ENCODE measurements around the gene SLMAP.

The SLMAP gene

DNA sequence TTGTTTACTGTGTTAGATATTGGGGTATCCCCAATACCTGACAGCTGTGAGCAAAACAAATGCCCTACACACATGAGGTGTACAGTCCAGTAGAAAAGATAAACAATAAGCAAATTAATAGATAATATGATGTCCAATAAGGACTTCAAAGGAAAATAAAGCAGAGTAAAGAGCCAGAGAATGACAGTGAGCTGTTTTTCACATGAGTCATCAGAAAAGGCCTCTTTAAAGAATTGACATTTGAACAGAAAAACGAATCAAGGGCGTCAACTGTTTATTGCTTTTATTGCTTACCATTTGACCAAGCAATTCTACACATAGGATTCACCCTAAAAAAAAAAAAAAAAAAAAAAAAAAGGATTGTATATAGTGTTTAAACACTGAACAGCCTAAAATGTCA lies 155.5 kb downstream of the SLMAP start:
- no peak overlapping the region for H3K4me3 ChIP-seq (ENCODE audit: control insufficient read depth, low read depth, low read length)
- no peak for DNase-seq (ENCODE audit: low read depth)
- TF ChIP-seq, protein P1, sequence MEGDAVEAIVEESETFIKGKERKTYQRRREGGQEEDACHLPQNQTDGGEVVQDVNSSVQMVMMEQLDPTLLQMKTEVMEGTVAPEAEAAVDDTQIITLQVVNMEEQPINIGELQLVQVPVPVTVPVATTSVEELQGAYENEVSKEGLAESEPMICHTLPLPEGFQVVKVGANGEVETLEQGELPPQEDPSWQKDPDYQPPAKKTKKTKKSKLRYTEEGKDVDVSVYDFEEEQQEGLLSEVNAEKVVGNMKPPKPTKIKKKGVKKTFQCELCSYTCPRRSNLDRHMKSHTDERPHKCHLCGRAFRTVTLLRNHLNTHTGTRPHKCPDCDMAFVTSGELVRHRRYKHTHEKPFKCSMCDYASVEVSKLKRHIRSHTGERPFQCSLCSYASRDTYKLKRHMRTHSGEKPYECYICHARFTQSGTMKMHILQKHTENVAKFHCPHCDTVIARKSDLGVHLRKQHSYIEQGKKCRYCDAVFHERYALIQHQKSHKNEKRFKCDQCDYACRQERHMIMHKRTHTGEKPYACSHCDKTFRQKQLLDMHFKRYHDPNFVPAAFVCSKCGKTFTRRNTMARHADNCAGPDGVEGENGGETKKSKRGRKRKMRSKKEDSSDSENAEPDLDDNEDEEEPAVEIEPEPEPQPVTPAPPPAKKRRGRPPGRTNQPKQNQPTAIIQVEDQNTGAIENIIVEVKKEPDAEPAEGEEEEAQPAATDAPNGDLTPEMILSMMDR (IDR thresholded peaks at IDR 0.05; ENCODE audit: control insufficient read depth, insufficient read depth, low read depth, low read length, missing control alignments): no peak

DNA sequence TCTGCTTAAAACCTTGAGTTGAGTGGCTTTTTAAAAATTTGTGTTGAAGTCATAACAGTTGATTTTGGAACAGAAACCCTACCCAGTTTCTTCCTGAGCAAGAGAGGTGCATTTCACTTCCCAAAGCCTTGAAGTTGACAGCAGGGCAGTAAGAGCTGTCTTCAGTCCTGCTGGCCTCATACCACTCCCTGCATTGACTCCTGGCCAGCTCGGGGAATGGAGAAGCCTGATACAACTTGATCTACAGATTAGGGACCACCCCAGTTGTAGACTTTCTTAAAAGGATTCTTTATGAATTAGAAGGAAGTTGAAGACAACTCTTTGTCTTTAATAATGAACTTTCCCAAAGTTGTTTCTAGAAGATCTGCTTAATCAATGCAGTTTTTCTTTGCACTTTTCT lies 161.5 kb downstream of the SLMAP start:
- no peak overlapping the region for H3K4me3 ChIP-seq (ENCODE audit: control insufficient read depth, low read depth, low read length)
- TF ChIP-seq, protein P1 (IDR thresholded peaks at IDR 0.05; ENCODE audit: control insufficient read depth, insufficient read depth, low read depth, low read length, missing control alignments): no peak
- no peak for DNase-seq (ENCODE audit: low read depth)

DNA sequence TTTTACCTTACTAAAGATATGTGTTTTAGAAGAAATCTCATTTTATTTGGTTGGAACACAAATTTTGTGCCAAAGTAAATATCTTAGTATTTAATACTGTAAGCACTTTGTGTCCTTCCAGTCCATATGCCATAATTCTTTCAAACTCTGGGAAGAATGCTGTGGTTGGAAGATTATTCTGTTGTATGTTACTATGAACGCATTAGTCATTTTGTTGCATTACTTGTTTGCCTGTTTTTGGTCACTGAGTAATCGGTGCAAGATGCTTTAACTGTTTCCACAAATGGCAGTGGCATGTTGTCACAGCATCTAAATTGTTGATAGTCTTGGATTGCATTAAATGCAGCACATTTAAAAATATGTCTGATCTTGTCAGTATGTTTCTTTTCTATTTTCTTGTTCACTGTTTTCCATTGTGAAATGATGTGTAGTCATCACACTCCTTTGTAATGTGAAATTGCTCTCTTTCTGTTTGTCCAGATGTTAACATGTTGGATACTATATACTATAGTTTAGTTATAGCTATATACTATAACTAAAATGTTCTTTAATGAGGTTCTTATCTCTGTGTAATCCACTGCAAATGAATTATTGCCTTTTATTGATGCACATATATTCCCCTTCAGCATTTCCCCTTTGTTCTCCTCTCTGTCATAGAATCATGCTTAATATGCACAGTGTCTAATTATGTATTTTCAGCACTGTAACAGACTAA lies 162.2 kb downstream of the SLMAP start:
- H3K4me3 ChIP-seq (ENCODE audit: control insufficient read depth, low read depth, low read length): no peak overlapping the region
- TF ChIP-seq, protein P1 (IDR thresholded peaks at IDR 0.05; ENCODE audit: control insufficient read depth, insufficient read depth, low read depth, low read length, missing control alignments): no peak
- DNase-seq (ENCODE audit: low read depth): peak; percentile 77

DNA sequence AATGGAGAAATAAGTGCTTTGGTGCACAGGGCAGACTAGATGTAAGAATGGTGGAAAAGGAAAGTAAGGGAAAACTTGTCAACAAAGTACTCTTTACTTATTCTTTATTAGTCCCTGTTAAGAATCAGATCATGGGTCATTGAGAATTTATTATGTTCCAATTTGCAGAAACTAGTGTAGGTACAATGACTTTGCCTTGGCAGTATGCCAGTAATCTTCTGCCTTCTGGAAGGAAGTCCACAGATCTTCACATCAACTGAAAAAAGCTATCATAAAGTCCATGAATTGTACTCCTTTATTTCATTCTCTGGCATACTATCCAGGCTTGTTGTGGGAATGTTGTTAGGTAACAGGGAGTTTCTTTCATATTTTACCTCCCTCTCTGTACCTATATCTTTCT lies 163.9 kb downstream of the SLMAP start:
- TF ChIP-seq, protein P1 (IDR thresholded peaks at IDR 0.05; ENCODE audit: control insufficient read depth, insufficient read depth, low read depth, low read length, missing control alignments): no peak
- no peak for DNase-seq (ENCODE audit: low read depth)
- H3K4me3 ChIP-seq (ENCODE audit: control insufficient read depth, low read depth, low read length): no peak overlapping the region

DNA sequence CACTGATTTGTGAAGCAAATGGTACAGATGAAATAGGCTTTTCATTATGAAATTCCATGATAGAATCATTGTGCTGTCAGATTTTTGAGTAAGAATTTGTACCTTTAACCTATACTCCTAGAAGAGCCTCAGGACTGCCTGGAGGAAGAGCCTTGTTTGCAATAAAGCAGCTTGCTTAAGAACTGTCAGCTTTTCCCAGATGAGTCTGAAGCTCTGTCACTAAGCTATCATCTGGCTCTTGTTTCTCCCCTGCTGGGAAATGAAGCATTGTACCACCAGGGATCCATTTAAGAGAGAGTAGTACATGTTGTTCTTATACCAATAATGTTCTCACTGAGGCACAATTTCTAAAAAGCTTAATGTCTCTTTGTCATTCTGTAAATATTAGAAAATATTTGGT lies 167.0 kb downstream of the SLMAP start:
- DNase-seq (ENCODE audit: low read depth): no peak
- TF ChIP-seq, protein P1 (IDR thresholded peaks at IDR 0.05; ENCODE audit: control insufficient read depth, insufficient read depth, low read depth, low read length, missing control alignments): no peak
- H3K4me3 ChIP-seq (ENCODE audit: control insufficient read depth, low read depth, low read length): no peak overlapping the region

DNA sequence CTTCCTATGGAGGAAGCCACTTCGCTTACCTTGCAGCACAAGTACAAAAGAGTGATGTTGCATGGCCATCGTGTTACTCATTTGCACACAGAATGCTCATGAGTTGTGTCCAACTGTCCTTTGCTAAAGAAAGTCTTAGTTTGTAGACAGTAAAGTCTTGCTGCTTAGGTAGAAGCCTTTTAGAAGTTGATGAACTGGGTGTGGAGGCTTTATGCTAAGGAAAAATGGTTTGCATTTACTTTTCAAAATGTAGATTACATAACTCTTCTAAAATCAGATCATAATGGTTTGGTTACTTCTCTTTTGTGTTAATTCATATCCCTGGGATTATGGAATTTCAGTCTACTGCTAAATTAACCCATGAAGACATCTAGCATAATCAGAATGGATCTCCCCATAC lies 167.6 kb downstream of the SLMAP start:
- H3K4me3 ChIP-seq (ENCODE audit: control insufficient read depth, low read depth, low read length): no peak overlapping the region
- no peak for DNase-seq (ENCODE audit: low read depth)
- TF ChIP-seq, protein P1 (IDR thresholded peaks at IDR 0.05; ENCODE audit: control insufficient read depth, insufficient read depth, low read depth, low read length, missing control alignments): no peak

Data from AG09309 (cell line).